ENCODE measurements around the gene RPL6.

DNA sequence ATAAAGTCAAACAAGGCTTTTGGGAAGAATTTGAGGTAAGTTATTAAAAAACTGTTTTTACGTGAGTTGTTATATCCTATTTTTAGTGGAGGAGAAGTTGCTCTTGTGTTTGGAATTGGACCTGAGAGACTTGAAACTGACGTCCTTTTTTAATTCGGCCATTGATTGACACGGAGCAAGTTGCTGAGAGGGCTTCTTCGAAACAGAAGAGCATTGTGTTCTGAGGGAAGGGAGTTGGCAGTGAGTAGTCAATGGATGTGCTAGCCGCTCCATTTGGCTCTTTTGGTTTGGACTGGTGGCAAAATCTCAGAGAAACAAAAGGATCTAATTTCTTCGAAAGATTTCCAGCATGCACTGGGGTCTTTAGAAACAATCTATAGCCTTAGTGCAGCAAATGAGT lies 46.6 kb upstream of the RPL6 start:
- TF ChIP-seq, protein P1, sequence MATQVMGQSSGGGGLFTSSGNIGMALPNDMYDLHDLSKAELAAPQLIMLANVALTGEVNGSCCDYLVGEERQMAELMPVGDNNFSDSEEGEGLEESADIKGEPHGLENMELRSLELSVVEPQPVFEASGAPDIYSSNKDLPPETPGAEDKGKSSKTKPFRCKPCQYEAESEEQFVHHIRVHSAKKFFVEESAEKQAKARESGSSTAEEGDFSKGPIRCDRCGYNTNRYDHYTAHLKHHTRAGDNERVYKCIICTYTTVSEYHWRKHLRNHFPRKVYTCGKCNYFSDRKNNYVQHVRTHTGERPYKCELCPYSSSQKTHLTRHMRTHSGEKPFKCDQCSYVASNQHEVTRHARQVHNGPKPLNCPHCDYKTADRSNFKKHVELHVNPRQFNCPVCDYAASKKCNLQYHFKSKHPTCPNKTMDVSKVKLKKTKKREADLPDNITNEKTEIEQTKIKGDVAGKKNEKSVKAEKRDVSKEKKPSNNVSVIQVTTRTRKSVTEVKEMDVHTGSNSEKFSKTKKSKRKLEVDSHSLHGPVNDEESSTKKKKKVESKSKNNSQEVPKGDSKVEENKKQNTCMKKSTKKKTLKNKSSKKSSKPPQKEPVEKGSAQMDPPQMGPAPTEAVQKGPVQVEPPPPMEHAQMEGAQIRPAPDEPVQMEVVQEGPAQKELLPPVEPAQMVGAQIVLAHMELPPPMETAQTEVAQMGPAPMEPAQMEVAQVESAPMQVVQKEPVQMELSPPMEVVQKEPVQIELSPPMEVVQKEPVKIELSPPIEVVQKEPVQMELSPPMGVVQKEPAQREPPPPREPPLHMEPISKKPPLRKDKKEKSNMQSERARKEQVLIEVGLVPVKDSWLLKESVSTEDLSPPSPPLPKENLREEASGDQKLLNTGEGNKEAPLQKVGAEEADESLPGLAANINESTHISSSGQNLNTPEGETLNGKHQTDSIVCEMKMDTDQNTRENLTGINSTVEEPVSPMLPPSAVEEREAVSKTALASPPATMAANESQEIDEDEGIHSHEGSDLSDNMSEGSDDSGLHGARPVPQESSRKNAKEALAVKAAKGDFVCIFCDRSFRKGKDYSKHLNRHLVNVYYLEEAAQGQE (IDR thresholded peaks at IDR 0.05; ENCODE audit: insufficient read depth in 1 of 2, low read depth in 2 of 2, low read length in 1 of 2) = no peak
- TF ChIP-seq, protein P2, sequence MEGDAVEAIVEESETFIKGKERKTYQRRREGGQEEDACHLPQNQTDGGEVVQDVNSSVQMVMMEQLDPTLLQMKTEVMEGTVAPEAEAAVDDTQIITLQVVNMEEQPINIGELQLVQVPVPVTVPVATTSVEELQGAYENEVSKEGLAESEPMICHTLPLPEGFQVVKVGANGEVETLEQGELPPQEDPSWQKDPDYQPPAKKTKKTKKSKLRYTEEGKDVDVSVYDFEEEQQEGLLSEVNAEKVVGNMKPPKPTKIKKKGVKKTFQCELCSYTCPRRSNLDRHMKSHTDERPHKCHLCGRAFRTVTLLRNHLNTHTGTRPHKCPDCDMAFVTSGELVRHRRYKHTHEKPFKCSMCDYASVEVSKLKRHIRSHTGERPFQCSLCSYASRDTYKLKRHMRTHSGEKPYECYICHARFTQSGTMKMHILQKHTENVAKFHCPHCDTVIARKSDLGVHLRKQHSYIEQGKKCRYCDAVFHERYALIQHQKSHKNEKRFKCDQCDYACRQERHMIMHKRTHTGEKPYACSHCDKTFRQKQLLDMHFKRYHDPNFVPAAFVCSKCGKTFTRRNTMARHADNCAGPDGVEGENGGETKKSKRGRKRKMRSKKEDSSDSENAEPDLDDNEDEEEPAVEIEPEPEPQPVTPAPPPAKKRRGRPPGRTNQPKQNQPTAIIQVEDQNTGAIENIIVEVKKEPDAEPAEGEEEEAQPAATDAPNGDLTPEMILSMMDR (IDR thresholded peaks at IDR 0.05) = no peak
- TF ChIP-seq TCF7L2 (IDR thresholded peaks at IDR 0.05; ENCODE audit: low read depth, low read length) (no peak), SIN3A (IDR thresholded peaks at IDR 0.05; ENCODE audit: borderline replicate concordance, insufficient read depth, low read depth, low read length) (no peak)

Measured in Panc1 (cell line).